CD4-positive, alpha-beta T cell (primary cell): ENCODE results near the gene ACOT2. TPM values are rescaled to one million over a fixed set of nuclear protein-coding genes. Genes with fewer than 3 reads are reported as not detected.
"Not testable (repeated sequence)": the region's sequence is repeated elsewhere in the genome, so short reads cannot be mapped to it uniquely, and the experiment has no call there.

Source experiments
- ATAC-seq: fragments of 200-7000 bp; cut with Tn5 transposase; one replicate; pipeline ENCODE4 v1.10.0; 2022; ENCODE audit warnings: mild to moderate bottlenecking; ENCODE audit not compliant: poor library complexity
- CTCF ChIA-PET: fragments of 350-600 bp; sonication (Branson Sonifier 250); formaldehyde crosslinking; loops from one replicate; lab custom pipeline; 2021; ENCODE audit warnings: antibody characterized with exemption, inconsistent platforms; lab: Charles Lee
- POLR2A ChIA-PET: fragments of 350-600 bp; sonication (Branson Sonifier 250); formaldehyde crosslinking; loops from one replicate; lab custom pipeline; 2021; ENCODE audit warnings: antibody characterized with exemption, inconsistent platforms; lab: Charles Lee
- DNase-seq, 14 experiments: peaks; one replicate each; pipeline ENCODE4 v3.0.0-alpha.2; 2013 to 2020; ENCODE audit warnings: mixed read lengths in 2 of 14
- H3K27ac ChIP-seq, 2 donors: one replicate each; pipeline versions ENCODE4 v1.5.1 to v1.7.0; 2013; ENCODE audit warnings: low read length in 2 of 2, low read depth in 1 of 2, mild to moderate bottlenecking in 1 of 2
- H3K27me3 ChIP-seq, 2 experiments: 1 replicate in 1 of 2; 2 replicates in 1 of 2; pipeline versions ENCODE4 v1.6.1 to v1.7.0; 2013; ENCODE audit warnings: low read length in 2 of 2, control low read depth in 1 of 2, mild to moderate bottlenecking in 1 of 2, moderate library complexity in 1 of 2; ENCODE audit not compliant: insufficient read depth in 2 of 2, control insufficient read depth in 1 of 2
- H3K36me3 ChIP-seq: one replicate; pipeline ENCODE4 v1.6.1; 2013; ENCODE audit warnings: low read length, control low read depth; ENCODE audit not compliant: insufficient read depth
- H3K4me1 ChIP-seq: one replicate; pipeline ENCODE4 v1.6.1; 2013; ENCODE audit warnings: low read length, control low read depth; ENCODE audit not compliant: insufficient read depth
- H3K4me3 ChIP-seq: one replicate; pipeline ENCODE4 v1.5.1; 2013; ENCODE audit warnings: mild to moderate bottlenecking, low read length, moderate library complexity
- H3K9me3 ChIP-seq, 2 experiments: 1 replicate in 1 of 2; 2 replicates in 1 of 2; pipeline versions ENCODE4 v1.6.1 to v1.7.0; 2013; ENCODE audit warnings: low read length in 2 of 2, mild to moderate bottlenecking in 2 of 2, control low read depth in 1 of 2, moderate library complexity in 1 of 2; ENCODE audit not compliant: control insufficient read depth in 1 of 2, insufficient read depth in 1 of 2
- H3K27ac Mint-ChIP-seq: one replicate; pipeline ENCODE4 v1.8.0; 2020; ENCODE audit warnings: mixed read lengths
- H3K27me3 Mint-ChIP-seq: one replicate; pipeline ENCODE4 v1.8.0; 2021; ENCODE audit warnings: mixed read lengths
- H3K36me3 Mint-ChIP-seq: one replicate; pipeline ENCODE4 v1.8.0; 2021; ENCODE audit warnings: low read depth, mixed read lengths
- H3K4me1 Mint-ChIP-seq: one replicate; pipeline ENCODE4 v1.8.0; 2021; ENCODE audit warnings: low read depth, mixed read lengths
- H3K4me3 Mint-ChIP-seq: one replicate; pipeline ENCODE4 v1.8.0; 2020; ENCODE audit warnings: mild to moderate bottlenecking, mixed read lengths
- H3K9me3 Mint-ChIP-seq: one replicate; pipeline ENCODE4 v1.8.0; 2020; ENCODE audit warnings: mixed read lengths
- intact Hi-C, 2 experiments: fragments of 100-400 bp; cut with DNase I in 1 of 2; cut with micrococcal nuclease in 1 of 2; formaldehyde crosslinking; loops; one replicate each; pipeline versions ENCODE4 v1.15.1 to v1.9.0; 2023 to 2025; cut with DNase I, micrococcal nuclease
- total RNA-seq, 174 experiments: library from RNA in 2 of 174; stranded (reverse) in 2 of 174; gene quantifications; one replicate each; pipeline ENCODE4 v1.2.3 and lab custom pipeline; 2021 to 2026
- TF ChIP-seq, protein P1 (sequence below): fragments of 200-600 bp; IDR thresholded peaks from one replicate; pipeline ENCODE4 v1.8.0; 2022; ENCODE audit warnings: antibody characterized with exemption, mild to moderate bottlenecking

ACOT2 gene
- total RNA-seq, 2 experiments from 2014 or later, result 16.1 to 17.6 TPM

DNA sequence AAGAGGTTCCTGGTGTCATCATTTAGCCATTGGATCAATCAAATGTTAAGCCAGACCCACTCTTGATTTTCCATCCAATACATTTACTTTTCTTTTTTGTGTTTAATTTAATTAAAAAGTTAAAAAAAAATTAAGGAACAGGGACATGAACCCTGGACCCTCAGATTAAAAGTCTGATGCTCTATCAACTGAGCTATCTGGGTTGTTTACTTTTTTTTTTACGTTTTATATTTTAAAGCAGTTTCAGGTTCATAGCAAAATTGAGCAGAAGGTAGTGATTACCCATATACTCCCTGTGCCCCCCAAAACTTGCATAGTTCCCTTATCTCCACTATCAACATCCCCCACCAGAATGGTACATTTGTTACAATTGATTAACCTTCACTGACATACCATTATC is 19.7 kb downstream of the ACOT2 start:
- no peak overlapping the region for H3K4me3 ChIP-seq
- no peaks in the 10 kb centered on the region for H3K36me3 ChIP-seq
- H3K27me3 ChIP-seq, result no peaks in the 10 kb centered on the region
- no peak overlapping the region for H3K27ac Mint-ChIP-seq
- H3K4me3 Mint-ChIP-seq, result peak overlapping the region; percentile 55
- H3K9me3 Mint-ChIP-seq, result no peaks in the 10 kb centered on the region
- H3K4me1 ChIP-seq, result peaks cover 11% of the 10 kb centered on the region
- ChIA-PET CTCF (no interaction called here), POLR2A (interaction anchor here (0.6 kb wide), 1 partner anchor 525 kb away, joined by 3 read pairs; no protein-coding TSS in a partner anchor)
- DNase-seq, result no peak
- intact Hi-C loops, result no loop called here
- H3K9me3 ChIP-seq, result no peaks in the 10 kb centered on the region
- no peak overlapping the region for H3K27ac ChIP-seq
- TF ChIP-seq, protein P1, sequence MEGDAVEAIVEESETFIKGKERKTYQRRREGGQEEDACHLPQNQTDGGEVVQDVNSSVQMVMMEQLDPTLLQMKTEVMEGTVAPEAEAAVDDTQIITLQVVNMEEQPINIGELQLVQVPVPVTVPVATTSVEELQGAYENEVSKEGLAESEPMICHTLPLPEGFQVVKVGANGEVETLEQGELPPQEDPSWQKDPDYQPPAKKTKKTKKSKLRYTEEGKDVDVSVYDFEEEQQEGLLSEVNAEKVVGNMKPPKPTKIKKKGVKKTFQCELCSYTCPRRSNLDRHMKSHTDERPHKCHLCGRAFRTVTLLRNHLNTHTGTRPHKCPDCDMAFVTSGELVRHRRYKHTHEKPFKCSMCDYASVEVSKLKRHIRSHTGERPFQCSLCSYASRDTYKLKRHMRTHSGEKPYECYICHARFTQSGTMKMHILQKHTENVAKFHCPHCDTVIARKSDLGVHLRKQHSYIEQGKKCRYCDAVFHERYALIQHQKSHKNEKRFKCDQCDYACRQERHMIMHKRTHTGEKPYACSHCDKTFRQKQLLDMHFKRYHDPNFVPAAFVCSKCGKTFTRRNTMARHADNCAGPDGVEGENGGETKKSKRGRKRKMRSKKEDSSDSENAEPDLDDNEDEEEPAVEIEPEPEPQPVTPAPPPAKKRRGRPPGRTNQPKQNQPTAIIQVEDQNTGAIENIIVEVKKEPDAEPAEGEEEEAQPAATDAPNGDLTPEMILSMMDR, result no peak
- H3K27me3 Mint-ChIP-seq, result no peaks in the 10 kb centered on the region
- H3K36me3 Mint-ChIP-seq, result no peaks in the 10 kb centered on the region
- ATAC-seq, result no peak
- H3K4me1 Mint-ChIP-seq, result peaks cover 6% of the 10 kb centered on the region

DNA sequence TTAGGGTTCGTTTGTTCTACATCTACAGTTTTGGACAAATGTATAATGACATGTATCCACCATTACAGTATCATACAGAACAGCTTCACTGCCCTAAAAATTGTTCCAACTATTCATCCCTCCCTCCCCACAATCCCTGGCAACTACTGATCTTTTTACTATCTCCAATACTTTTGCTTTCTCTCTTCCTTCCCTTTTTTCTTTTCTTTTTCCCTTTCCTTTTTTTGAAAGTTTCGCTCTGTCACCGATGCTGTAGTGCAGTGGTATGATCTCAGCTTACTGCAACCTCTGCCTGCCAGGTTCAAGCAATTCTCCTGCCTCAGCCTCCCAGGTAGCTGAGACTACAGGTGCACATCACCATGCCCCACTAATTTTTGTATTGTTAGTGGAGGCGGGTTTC is 20.1 kb downstream of the ACOT2 start:
- CTCF ChIA-PET, result no interaction called here
- H3K27ac ChIP-seq, result no peak overlapping the region
- intact Hi-C loops, result no loop called here
- H3K4me1 ChIP-seq, result peaks cover 11% of the 10 kb centered on the region
- Mint-ChIP-seq H3K27ac (no peak overlapping the region), H3K27me3 (no peaks in the 10 kb centered on the region), H3K4me1 (peaks cover 6% of the 10 kb centered on the region), H3K36me3 (no peaks in the 10 kb centered on the region), H3K9me3 (no peaks in the 10 kb centered on the region), H3K4me3 (peak overlapping the region; percentile 68)
- no peak overlapping the region for H3K4me3 ChIP-seq
- H3K9me3 ChIP-seq, result no peaks in the 10 kb centered on the region
- TF ChIP-seq, protein P1, result no peak
- H3K27me3 ChIP-seq, result no peaks in the 10 kb centered on the region
- H3K36me3 ChIP-seq, result no peaks in the 10 kb centered on the region
- POLR2A ChIA-PET, result interaction anchor here (0.6 to 2.1 kb wide), 3 partner anchors 20 to 525 kb away, joined by 3 to 14 read pairs (median 7); partner anchors contain the start of genes ACOT2 and RIOX1
- ATAC-seq, result no peak
- DNase-seq, result no peak

DNA sequence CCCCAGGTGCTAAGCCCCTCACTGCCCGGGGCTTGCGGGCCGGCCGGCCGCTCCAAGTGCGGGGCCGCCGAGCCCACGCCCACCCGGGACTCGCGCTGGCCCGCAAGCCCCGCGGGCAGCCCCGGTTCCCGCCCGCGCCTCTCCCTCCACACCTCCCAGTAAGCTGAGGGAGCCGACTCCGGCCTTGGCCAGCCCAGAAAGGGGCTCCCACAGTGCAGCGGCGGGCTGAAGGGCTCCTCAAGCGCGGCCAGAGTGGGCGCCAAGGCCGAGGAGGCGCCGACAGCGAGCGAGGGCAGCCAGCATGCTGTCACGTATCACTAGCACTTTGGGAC is 21.6 kb downstream of the ACOT2 start:
- H3K27me3 Mint-ChIP-seq, H3K36me3 ChIP-seq, H3K27ac Mint-ChIP-seq, intact Hi-C loops, DNase-seq, H3K9me3 Mint-ChIP-seq, H3K27me3 ChIP-seq, H3K4me3 ChIP-seq, H3K4me1 Mint-ChIP-seq, CTCF ChIA-PET, ATAC-seq, H3K36me3 Mint-ChIP-seq, H3K9me3 ChIP-seq, H3K27ac ChIP-seq: not testable (repeated sequence)
- H3K4me3 Mint-ChIP-seq, result peak overlapping the region; percentile 82
- POLR2A ChIA-PET, result interaction anchor here (1.6 to 2.1 kb wide), 3 partner anchors 22 to 100 kb away, joined by 3 to 14 read pairs (median 7); partner anchors contain the start of genes ACOT2 and RIOX1
- H3K4me1 ChIP-seq, result peaks cover 11% of the 10 kb centered on the region
